Measurements from ENCODE around the gene PIGQ.

Gene PIGQ

DNA sequence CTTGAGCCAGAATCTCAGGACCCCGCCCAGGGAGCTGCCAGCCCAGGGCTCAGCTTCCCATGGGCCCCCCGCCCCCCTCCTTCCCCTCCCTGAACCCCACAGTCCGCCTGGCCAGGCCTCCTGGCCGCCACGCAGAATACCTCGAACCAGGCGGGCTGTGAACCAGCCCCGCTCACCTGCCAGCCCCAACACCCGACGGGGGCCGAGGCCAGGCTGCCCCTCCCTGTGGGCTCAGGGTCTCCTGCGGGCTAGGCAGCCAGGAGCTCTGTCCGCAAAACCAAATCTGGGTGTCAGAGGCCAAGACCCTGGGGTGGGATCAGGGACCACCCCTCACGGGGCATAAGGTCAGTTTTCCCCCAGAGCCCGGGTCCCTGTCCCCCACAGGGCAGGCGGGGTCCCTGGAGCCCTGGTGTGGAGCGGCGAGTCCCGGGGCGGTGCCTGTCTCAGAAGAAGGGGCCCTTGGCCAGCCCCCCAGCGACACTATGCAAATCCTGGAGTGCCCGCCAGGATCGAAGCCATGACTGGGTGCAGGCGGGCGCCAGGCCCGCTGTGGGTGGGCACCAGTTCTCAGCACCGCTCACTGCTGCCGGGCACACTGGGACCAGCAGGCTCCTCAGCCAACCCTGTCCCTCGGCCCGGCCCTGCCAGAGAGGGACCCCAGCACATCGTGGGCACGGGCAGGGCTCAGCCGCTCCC lies 16.0 kb upstream of the PIGQ start:
- ATAC-seq = no peak
- TF ChIP-seq GLIS3 (CRISPR knock-in tag; IDR thresholded peaks at IDR 0.05) (no peak), RARB (CRISPR knock-in tag; IDR thresholded peaks at IDR 0.05) (no peak), TCF4 (CRISPR knock-in tag; IDR thresholded peaks at IDR 0.05; ENCODE audit: borderline replicate concordance) (no peak), ISL1 (CRISPR knock-in tag; IDR thresholded peaks at IDR 0.05) (no peak), ZC3H10 (CRISPR knock-in tag; IDR thresholded peaks at IDR 0.05) (no peak), OSR1 (CRISPR knock-in tag; IDR thresholded peaks at IDR 0.05) (no peak), TOX (CRISPR knock-in tag; IDR thresholded peaks at IDR 0.05; ENCODE audit: borderline replicate concordance) (no peak), PPARA (CRISPR knock-in tag; IDR thresholded peaks at IDR 0.05; ENCODE audit: borderline replicate concordance) (no peak), SNAI2 (CRISPR knock-in tag; IDR thresholded peaks at IDR 0.05) (no peak), ZNF565 (CRISPR knock-in tag; conservative IDR thresholded peaks at IDR 0.05; ENCODE audit: low read depth) (no peak), CREB5 (CRISPR knock-in tag; IDR thresholded peaks at IDR 0.05; ENCODE audit: low read depth) (no peak)
- TF ChIP-seq, protein P1, sequence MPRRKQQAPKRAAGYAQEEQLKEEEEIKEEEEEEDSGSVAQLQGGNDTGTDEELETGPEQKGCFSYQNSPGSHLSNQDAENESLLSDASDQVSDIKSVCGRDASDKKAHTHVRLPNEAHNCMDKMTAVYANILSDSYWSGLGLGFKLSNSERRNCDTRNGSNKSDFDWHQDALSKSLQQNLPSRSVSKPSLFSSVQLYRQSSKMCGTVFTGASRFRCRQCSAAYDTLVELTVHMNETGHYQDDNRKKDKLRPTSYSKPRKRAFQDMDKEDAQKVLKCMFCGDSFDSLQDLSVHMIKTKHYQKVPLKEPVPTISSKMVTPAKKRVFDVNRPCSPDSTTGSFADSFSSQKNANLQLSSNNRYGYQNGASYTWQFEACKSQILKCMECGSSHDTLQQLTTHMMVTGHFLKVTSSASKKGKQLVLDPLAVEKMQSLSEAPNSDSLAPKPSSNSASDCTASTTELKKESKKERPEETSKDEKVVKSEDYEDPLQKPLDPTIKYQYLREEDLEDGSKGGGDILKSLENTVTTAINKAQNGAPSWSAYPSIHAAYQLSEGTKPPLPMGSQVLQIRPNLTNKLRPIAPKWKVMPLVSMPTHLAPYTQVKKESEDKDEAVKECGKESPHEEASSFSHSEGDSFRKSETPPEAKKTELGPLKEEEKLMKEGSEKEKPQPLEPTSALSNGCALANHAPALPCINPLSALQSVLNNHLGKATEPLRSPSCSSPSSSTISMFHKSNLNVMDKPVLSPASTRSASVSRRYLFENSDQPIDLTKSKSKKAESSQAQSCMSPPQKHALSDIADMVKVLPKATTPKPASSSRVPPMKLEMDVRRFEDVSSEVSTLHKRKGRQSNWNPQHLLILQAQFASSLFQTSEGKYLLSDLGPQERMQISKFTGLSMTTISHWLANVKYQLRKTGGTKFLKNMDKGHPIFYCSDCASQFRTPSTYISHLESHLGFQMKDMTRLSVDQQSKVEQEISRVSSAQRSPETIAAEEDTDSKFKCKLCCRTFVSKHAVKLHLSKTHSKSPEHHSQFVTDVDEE (CRISPR knock-in tag; IDR thresholded peaks at IDR 0.05) = no peak

GRCh38 chr16:554297-554621 lies 15.5 kb upstream of the PIGQ start:
- no peak for ATAC-seq
- TF ChIP-seq, protein P1 (CRISPR knock-in tag; IDR thresholded peaks at IDR 0.05) = no peak
- TF ChIP-seq ZNF8 (CRISPR knock-in tag; IDR thresholded peaks at IDR 0.05) (no peak), ZFP30 (CRISPR knock-in tag; IDR thresholded peaks at IDR 0.05) (no peak), ZC3H10 (CRISPR knock-in tag; IDR thresholded peaks at IDR 0.05) (no peak), BACH2 (CRISPR knock-in tag; IDR thresholded peaks at IDR 0.05; ENCODE audit: borderline replicate concordance) (no peak), CSDC2 (CRISPR knock-in tag; IDR thresholded peaks at IDR 0.05) (no peak), ZNF565 (CRISPR knock-in tag; conservative IDR thresholded peaks at IDR 0.05; ENCODE audit: low read depth) (no peak), POU6F1 (CRISPR knock-in tag; IDR thresholded peaks at IDR 0.05; ENCODE audit: borderline replicate concordance, low read depth) (no peak), ARNTL (CRISPR knock-in tag; IDR thresholded peaks at IDR 0.05; ENCODE audit: borderline replicate concordance, low read depth) (no peak), TOX (CRISPR knock-in tag; IDR thresholded peaks at IDR 0.05; ENCODE audit: borderline replicate concordance) (no peak), SNAI2 (CRISPR knock-in tag; IDR thresholded peaks at IDR 0.05) (no peak), OSR1 (CRISPR knock-in tag; IDR thresholded peaks at IDR 0.05) (no peak), RARB (CRISPR knock-in tag; IDR thresholded peaks at IDR 0.05) (no peak), GLIS3 (CRISPR knock-in tag; IDR thresholded peaks at IDR 0.05) (no peak), TCF4 (CRISPR knock-in tag; IDR thresholded peaks at IDR 0.05; ENCODE audit: borderline replicate concordance) (no peak), PATZ1 (CRISPR knock-in tag; IDR thresholded peaks at IDR 0.05; ENCODE audit: borderline replicate concordance) (no peak), PPARA (CRISPR knock-in tag; IDR thresholded peaks at IDR 0.05; ENCODE audit: borderline replicate concordance) (no peak), CREB5 (CRISPR knock-in tag; IDR thresholded peaks at IDR 0.05; ENCODE audit: low read depth) (no peak), ZNF70 (CRISPR knock-in tag; IDR thresholded peaks at IDR 0.05) (no peak)
- TF ChIP-seq, protein P2, sequence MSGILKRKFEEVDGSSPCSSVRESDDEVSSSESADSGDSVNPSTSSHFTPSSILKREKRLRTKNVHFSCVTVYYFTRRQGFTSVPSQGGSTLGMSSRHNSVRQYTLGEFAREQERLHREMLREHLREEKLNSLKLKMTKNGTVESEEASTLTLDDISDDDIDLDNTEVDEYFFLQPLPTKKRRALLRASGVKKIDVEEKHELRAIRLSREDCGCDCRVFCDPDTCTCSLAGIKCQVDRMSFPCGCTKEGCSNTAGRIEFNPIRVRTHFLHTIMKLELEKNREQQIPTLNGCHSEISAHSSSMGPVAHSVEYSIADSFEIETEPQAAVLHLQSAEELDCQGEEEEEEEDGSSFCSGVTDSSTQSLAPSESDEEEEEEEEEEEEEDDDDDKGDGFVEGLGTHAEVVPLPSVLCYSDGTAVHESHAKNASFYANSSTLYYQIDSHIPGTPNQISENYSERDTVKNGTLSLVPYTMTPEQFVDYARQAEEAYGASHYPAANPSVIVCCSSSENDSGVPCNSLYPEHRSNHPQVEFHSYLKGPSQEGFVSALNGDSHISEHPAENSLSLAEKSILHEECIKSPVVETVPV (CRISPR knock-in tag; IDR thresholded peaks at IDR 0.05) = no peak
